H1 (cell line): ENCODE data around the gene PRKCZ. TPM values are rescaled to one million over a fixed set of nuclear protein-coding genes. Genes with fewer than 3 reads are reported as not detected.
A peak's percentile ranks its signal among the peaks of the same experiment; 100 is the strongest.

Source experiments
- CTCF ChIA-PET: fragments of 300-600 bp; sonication (Branson Sonifier 250); formaldehyde crosslinking; loops from one replicate; lab custom pipeline; 2021; ENCODE audit not compliant: partially characterized antibody; lab: Charles Lee
- POLR2A ChIA-PET: fragments of 300-600 bp; sonication (Branson Sonifier 250); formaldehyde crosslinking; loops from one replicate; lab custom pipeline; 2021; ENCODE audit warnings: inconsistent platforms; ENCODE audit not compliant: partially characterized antibody; lab: Charles Lee
- DNase-seq, 2 experiments: peaks; one replicate each; pipeline versions ENCODE4 v3.0.0 to v3.0.0-alpha.2; 2010 to 2022; ENCODE audit warnings: low spot score in 2 of 2, low read depth in 1 of 2, mixed read lengths in 1 of 2
- FAIRE-seq: peaks from 2 replicates; lab custom pipeline; 2011; peaks lifted over from hg19 to GRCh38; lab: Jason Lieb, UNC
- H2AFZ ChIP-seq: 2 replicates; pipeline ENCODE4 v1.8.1; 2012; ENCODE audit warnings: low read length, inconsistent platforms
- H2AK5ac ChIP-seq: 2 replicates; pipeline ENCODE4 v1.6.1; 2013; ENCODE audit warnings: low read depth, low read length
- H2BK120ac ChIP-seq: replicated peaks from 2 replicates; pipeline ENCODE3; 2013; ENCODE audit warnings: low read depth, low read length, inconsistent platforms
- H2BK12ac ChIP-seq: 2 replicates; pipeline ENCODE4 v1.6.1; 2013; ENCODE audit warnings: low read depth, low read length
- H2BK15ac ChIP-seq: 2 replicates; pipeline ENCODE4 v1.6.1; 2013; ENCODE audit warnings: low read length
- H2BK20ac ChIP-seq: 2 replicates; pipeline ENCODE4 v1.6.1; 2013; ENCODE audit warnings: low read length
- H2BK5ac ChIP-seq: 2 replicates; pipeline ENCODE4 v1.6.1; 2013; ENCODE audit warnings: low read depth, low read length
- H3K14ac ChIP-seq: 2 replicates; pipeline ENCODE4 v1.6.1; 2013; ENCODE audit warnings: inconsistent platforms; ENCODE audit not compliant: insufficient read length
- H3K18ac ChIP-seq: 2 replicates; pipeline ENCODE4 v1.6.1; 2013; ENCODE audit warnings: low read length; ENCODE audit errors: extremely low read depth
- H3K23ac ChIP-seq: 2 replicates; pipeline ENCODE4 v1.6.1; 2013; ENCODE audit warnings: inconsistent platforms; ENCODE audit not compliant: insufficient read length
- H3K23me2 ChIP-seq: 2 replicates; pipeline ENCODE4 v1.6.1; 2013; ENCODE audit warnings: low read depth, low read length
- H3K27ac ChIP-seq: 2 replicates; pipeline ENCODE4 v1.6.1; 2011; ENCODE audit warnings: low read depth, low read length, inconsistent platforms
- H3K27me3 ChIP-seq, 4 experiments: replicated peaks in 1 of 4; 1 replicate in 1 of 4; 2 replicates in 3 of 4; pipeline versions ENCODE4 v1.6.1 to v1.8.1; 2011 to 2013; ENCODE audit warnings: low read length in 3 of 4, mild to moderate bottlenecking in 3 of 4, inconsistent platforms in 2 of 4, mixed read lengths in 2 of 4, moderate library complexity in 1 of 4; ENCODE audit not compliant: control insufficient read depth in 3 of 4, insufficient read depth in 3 of 4; ENCODE audit errors: extremely low read depth in 1 of 4
- H3K36me3 ChIP-seq, 4 experiments: 2 replicates each; pipeline versions ENCODE4 v1.6.1 to v1.8.1; 2011 to 2013; ENCODE audit warnings: mild to moderate bottlenecking in 4 of 4, low read length in 3 of 4, moderate library complexity in 2 of 4, control low read depth in 1 of 4, inconsistent platforms in 1 of 4; ENCODE audit not compliant: insufficient read depth in 4 of 4, control insufficient read depth in 2 of 4
- H3K4ac ChIP-seq: replicated peaks from 2 replicates; pipeline ENCODE3; 2013; ENCODE audit warnings: low read length, low read depth, mixed read lengths, inconsistent platforms; ENCODE audit not compliant: insufficient read length
- H3K4me1 ChIP-seq, 4 experiments: replicated peaks in 1 of 4; 1 replicate in 1 of 4; 2 replicates in 3 of 4; pipeline versions ENCODE4 v1.6.1 to v1.8.1; 2011 to 2013; ENCODE audit warnings: low read length in 3 of 4, inconsistent platforms in 2 of 4, mixed read lengths in 1 of 4; ENCODE audit not compliant: insufficient read depth in 4 of 4, control insufficient read depth in 3 of 4
- H3K4me2 ChIP-seq, 2 experiments: 2 replicates each; pipeline versions ENCODE4 v1.6.1 to v1.8.1; 2011 to 2013; ENCODE audit warnings: low read depth in 2 of 2, low read length in 2 of 2, control low read depth in 1 of 2, inconsistent platforms in 1 of 2, mild to moderate bottlenecking in 1 of 2; ENCODE audit not compliant: insufficient read depth in 1 of 2
- H3K4me3 ChIP-seq, 4 experiments: fragments of 200-600, 300-600 bp in 1 of 4; sonication (generic), shearing (Covaris generic), sonication (Bioruptor Twin) in 1 of 4; 2 replicates each; pipeline versions ENCODE4 v1.5.1 to v1.8.1; 2011 to 2016; ENCODE audit warnings: low read length in 4 of 4, low read depth in 3 of 4, control low read depth in 2 of 4, inconsistent platforms in 2 of 4, mild to moderate bottlenecking in 2 of 4, mixed read lengths in 1 of 4, moderate library complexity in 1 of 4; ENCODE audit not compliant: insufficient read depth in 2 of 4; ENCODE audit errors: extremely low read depth in 1 of 4
- H3K56ac ChIP-seq: replicated peaks from 2 replicates; pipeline ENCODE3; 2013; ENCODE audit warnings: low read depth, mild to moderate bottlenecking, mixed read lengths, low read length, inconsistent platforms; ENCODE audit not compliant: insufficient read length
- H3K79me1 ChIP-seq: 2 replicates; pipeline ENCODE4 v1.6.1; 2013; ENCODE audit warnings: low read depth, low read length, control low read depth
- H3K79me2 ChIP-seq, 2 experiments: 2 replicates each; pipeline versions ENCODE4 v1.6.1 to v1.8.1; 2012 to 2013; ENCODE audit warnings: low read length in 2 of 2, mild to moderate bottlenecking in 2 of 2, inconsistent platforms in 1 of 2; ENCODE audit not compliant: insufficient read depth in 2 of 2, control insufficient read depth in 1 of 2
- H3K9ac ChIP-seq, 4 experiments: replicated peaks in 1 of 4; 1 replicate in 1 of 4; 2 replicates in 3 of 4; pipeline versions ENCODE4 v1.6.1 to v1.8.1; 2011 to 2013; ENCODE audit warnings: low read depth in 3 of 4, low read length in 3 of 4, control low read depth in 2 of 4, mild to moderate bottlenecking in 2 of 4, moderate library complexity in 2 of 4, inconsistent platforms in 1 of 4; ENCODE audit errors: extremely low read depth in 1 of 4
- H3K9me3 ChIP-seq, 2 experiments: 2 replicates each; pipeline versions ENCODE4 v1.6.1 to v1.8.1; 2012 to 2013; ENCODE audit warnings: mild to moderate bottlenecking in 2 of 2, moderate library complexity in 2 of 2, control low read depth in 1 of 2, inconsistent platforms in 1 of 2, low read depth in 1 of 2, low read length in 1 of 2, mixed read lengths in 1 of 2; ENCODE audit not compliant: insufficient read depth in 2 of 2
- H4K20me1 ChIP-seq, 2 experiments: replicated peaks in 1 of 2; 2 replicates each; pipeline versions ENCODE3 to v1.8.1; 2011 to 2013; ENCODE audit warnings: inconsistent platforms in 2 of 2, low read length in 2 of 2, mild to moderate bottlenecking in 1 of 2; ENCODE audit not compliant: insufficient read depth in 2 of 2, control insufficient read depth in 1 of 2
- H4K5ac ChIP-seq: 2 replicates; pipeline ENCODE4 v1.6.1; 2013; ENCODE audit warnings: low read length, low read depth, mixed read lengths, inconsistent platforms; ENCODE audit not compliant: insufficient read length
- H4K8ac ChIP-seq: 2 replicates; pipeline ENCODE4 v1.8.0; 2013; ENCODE audit warnings: mild to moderate bottlenecking, moderate library complexity, low read length, inconsistent platforms; ENCODE audit not compliant: insufficient read depth; ENCODE audit errors: extremely low read depth
- H4K91ac ChIP-seq: replicated peaks from 2 replicates; pipeline ENCODE3; 2013; ENCODE audit warnings: low read length, mixed read lengths, inconsistent platforms; ENCODE audit not compliant: insufficient read length
- EGR1 ChIP-seq: IDR thresholded peaks from 2 replicates; pipeline ENCODE4 v1.6.1; 2011; ENCODE audit warnings: low read depth, low read length, borderline replicate concordance
- GTF2F1 ChIP-seq: IDR thresholded peaks from 2 replicates; pipeline ENCODE4 v1.6.1; 2012; ENCODE audit warnings: low read depth, low read length, improper control_type of control experiment, borderline replicate concordance
- JUND ChIP-seq: IDR thresholded peaks from 2 replicates; pipeline ENCODE4 v1.6.1; 2011; ENCODE audit warnings: mild to moderate bottlenecking, improper control_type of control experiment, low read length
- PHF8 ChIP-seq: fragments of 200-600 bp; sonication (generic); conservative IDR thresholded peaks from 2 replicates; pipeline ENCODE4 v1.7.1; 2012; ENCODE audit warnings: low read depth, mild to moderate bottlenecking, inconsistent platforms, low read length, moderate library complexity
- SP1 ChIP-seq: IDR thresholded peaks from 2 replicates; pipeline ENCODE4 v1.6.1; 2011; ENCODE audit warnings: low read depth, low read length
- SUZ12 ChIP-seq: fragments of 200-600 bp; sonication (generic); IDR thresholded peaks from 2 replicates; pipeline ENCODE4 v1.6.1; 2012; ENCODE audit warnings: mild to moderate bottlenecking, inconsistent platforms, low read length, moderate library complexity, mixed read lengths
- TAF1 ChIP-seq: IDR thresholded peaks from 2 replicates; pipeline ENCODE4 v1.6.1; 2011; ENCODE audit warnings: mild to moderate bottlenecking, low read depth, low read length
- WGBS, 2 experiments: shearing (Covaris generic) in 1 of 2; methylation state at CpG; one replicate each; pipeline versions ENCODE4 v1.1.6 to v1.1.7; 2013 to 2015; ENCODE audit warnings: low lambda C conversion rate in 2 of 2, mixed read lengths in 2 of 2, inconsistent platforms in 1 of 2, low coverage in 1 of 2, missing lambda C conversion rate in 1 of 2; ENCODE audit not compliant: insufficient replicate concordance in 2 of 2, insufficient coverage in 1 of 2, insufficient read length in 1 of 2; ENCODE audit errors: extremely low coverage in 1 of 2, missing lambda C conversion rate in 1 of 2; 5-methylcytosine and 5-hydroxymethylcytosine counted together
- polyA plus RNA-seq, 7 experiments: library from polyadenylated mRNA; depleted of rRNA in 3 of 7; stranded (reverse) in 5 of 7; unstranded in 2 of 7; fragments of >200 nt in 5 of 7; fragments of 200-250 nt in 2 of 7; gene quantifications; 1 replicate in 5 of 7; 2 replicates in 1 of 7; 4 replicates in 1 of 7; pipeline versions ENCODE4 v1.2.1 to v1.2.3, GENCODE V29; 2011 to 2013; ENCODE audit warnings: missing spikeins in 2 of 7, mixed read lengths in 2 of 7
- total RNA-seq: library from RNA; stranded (reverse); fragmentation: NEBNext Ultra II Directional; extraction: Animal tissue kit (Norgen Biotek cat#: 25700); gene quantifications from 2 replicates; pipeline ENCODE4 v1.2.1, GENCODE V29; 2021

Gene PRKCZ
- total and polyA plus RNA-seq, 2 of the 8 experiments (the other 6 are each of a cell fraction or from before 2014, with no cell fraction given) = 37.4 to 45.1 TPM

GRCh38 chr1:2043886-2044285 is 6.3 kb upstream of the PRKCZ start:
- Histone ChIP-seq H3K27me3 (peaks cover 0 to 7% (median 0%) of the 10 kb centered on the region in 4 experiments; a peak in 3 of 7 replicates), H3K18ac (no peak overlapping the region), H3K36me3 (no peaks in the 10 kb centered on the region), H3K23ac (no peak overlapping the region), H4K91ac (peak overlapping the region; percentile 55), H3K23me2 (no peaks in the 10 kb centered on the region; the same call in 1 of the 2 replicates), H2BK15ac (peak overlapping the region; percentile 95), H3K27ac (no peak overlapping the region), H2BK20ac (no peak overlapping the region; the same call in 1 of the 2 replicates), H3K79me1 (no peaks in the 10 kb centered on the region), H3K79me2 (no peaks in the 10 kb centered on the region), H4K8ac (no peak overlapping the region), H2BK120ac (no peak overlapping the region), H2AK5ac (peak overlapping the region; percentile 44; the same call in 1 of the 2 replicates), H2AFZ (no peak overlapping the region), H3K4me1 (peaks cover 0 to 22% (median 15%) of the 10 kb centered on the region in 4 experiments; a peak in 6 of 7 replicates), H2BK12ac (peak overlapping the region; percentile 45; the same call in 1 of the 2 replicates), H2BK5ac (peak overlapping the region; percentile 2; the same call in 1 of the 2 replicates), H3K56ac (no peak overlapping the region), H3K4me2 (no peak overlapping the region), H3K4me3 (no peak overlapping the region), H4K20me1 (peaks cover 0 to 3% of the 10 kb centered on the region in 2 experiments), H3K14ac (no peak overlapping the region), H3K4ac (no peak overlapping the region), H3K9me3 (no peaks in the 10 kb centered on the region), H3K9ac (no peak overlapping the region), H4K5ac (no peak overlapping the region)
- DNase-seq = no peak
- ChIA-PET CTCF (interaction anchor here (0.7 to 8.8 kb wide), 39 partner anchors 9 to 365 kb away, joined by 3 to 249 read pairs (median 8); partner anchors contain the start of genes CFAP74 and GABRD), POLR2A (interaction anchor here (1.1 to 1.4 kb wide), 4 partner anchors 27 to 135 kb away, joined by 3 to 4 read pairs (median 4); no protein-coding TSS in a partner anchor)
- no peak for FAIRE-seq
- TF ChIP-seq TAF1 = no peak
- no peak for TF ChIP-seq GTF2F1
- TF ChIP-seq SP1 = no peak
- no peak for TF ChIP-seq SUZ12
- TF ChIP-seq EGR1 = no peak
- no peak for TF ChIP-seq PHF8
- TF ChIP-seq JUND = no peak
- 81% methylated on average over 4 of the region's 4 CpGs; no CpG with 5 or more reads in 1 of the 2 experiments for WGBS, 2 experiments
